GM19351 (cell line): Measurements from ENCODE around the gene PGAP1.
A peak's percentile ranks its signal among the peaks of the same experiment; 100 is the strongest.

Experiments
- ATAC-seq: cut with Tn5 transposase; IDR thresholded peaks from one replicate; pipeline ENCODE4 v1.9.1; 2021; ENCODE audit warnings: mild to moderate bottlenecking, moderate library complexity; ENCODE audit not compliant: unreplicated experiment

PGAP1 gene

DNA sequence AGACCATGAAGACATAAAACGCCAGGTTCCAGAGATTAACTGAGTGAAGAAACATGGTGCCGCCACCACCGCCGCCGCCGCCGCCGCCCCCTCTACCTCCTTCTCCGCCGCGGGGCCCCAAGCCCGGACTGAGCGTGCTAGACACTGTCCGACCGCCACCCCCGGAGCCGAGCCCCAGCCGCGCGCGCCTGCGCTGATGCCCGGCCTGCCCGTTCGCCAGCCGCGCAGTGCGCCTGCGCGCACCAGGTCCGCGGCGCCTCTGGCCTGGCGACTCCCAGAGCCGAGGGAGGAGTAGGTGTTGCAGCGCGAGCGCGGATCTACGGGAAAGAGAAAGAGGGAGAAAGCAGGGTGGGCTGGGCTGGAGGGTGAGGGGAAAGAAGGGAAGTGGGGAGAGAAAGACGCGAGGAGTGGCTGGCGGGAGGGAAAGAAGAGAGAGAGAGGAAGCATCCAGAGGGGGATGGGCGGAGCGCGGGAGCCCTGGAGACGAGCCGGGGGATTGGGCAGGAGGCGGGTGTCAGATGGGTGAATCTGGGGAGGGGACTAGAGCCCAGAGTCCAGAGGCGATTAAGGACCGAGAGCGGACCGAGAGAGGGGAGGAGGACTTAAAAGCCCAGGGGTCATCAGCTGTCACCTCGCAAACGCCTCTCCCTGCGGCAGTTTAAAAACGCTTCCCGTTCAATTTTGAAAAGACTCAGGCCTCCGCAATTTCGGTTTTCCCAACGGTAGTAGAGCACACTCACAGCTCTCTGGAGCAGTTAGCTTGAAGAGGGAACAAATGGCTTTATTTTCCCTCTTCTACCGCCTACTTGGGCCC, at the start of gene PGAP1:
PGAP1 (minus strand) TSS at position 146 of the 814 bp plus-strand sequence; CDS start at position 55, 91 bp downstream.
- ATAC-seq, result peak; percentile 86

DNA sequence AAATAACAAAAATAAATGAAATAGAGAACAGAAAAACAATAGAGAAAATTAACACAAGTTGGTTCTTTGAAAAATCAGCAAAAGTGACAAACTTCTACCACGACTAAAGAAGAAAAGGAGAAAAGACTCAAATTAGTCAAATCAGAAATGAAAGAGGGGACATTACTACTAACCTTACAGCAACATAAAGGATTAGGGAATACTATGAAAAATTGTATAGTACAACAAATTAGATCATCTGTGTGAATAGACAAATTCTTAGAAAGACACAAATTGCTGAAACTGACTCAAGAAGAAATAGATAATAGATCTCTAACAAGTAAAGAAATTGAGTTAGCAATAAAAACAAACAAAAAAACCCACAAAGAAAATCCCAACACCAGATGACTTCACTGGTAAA, 48.5 kb upstream of the PGAP1 start:
- no peak for ATAC-seq

DNA sequence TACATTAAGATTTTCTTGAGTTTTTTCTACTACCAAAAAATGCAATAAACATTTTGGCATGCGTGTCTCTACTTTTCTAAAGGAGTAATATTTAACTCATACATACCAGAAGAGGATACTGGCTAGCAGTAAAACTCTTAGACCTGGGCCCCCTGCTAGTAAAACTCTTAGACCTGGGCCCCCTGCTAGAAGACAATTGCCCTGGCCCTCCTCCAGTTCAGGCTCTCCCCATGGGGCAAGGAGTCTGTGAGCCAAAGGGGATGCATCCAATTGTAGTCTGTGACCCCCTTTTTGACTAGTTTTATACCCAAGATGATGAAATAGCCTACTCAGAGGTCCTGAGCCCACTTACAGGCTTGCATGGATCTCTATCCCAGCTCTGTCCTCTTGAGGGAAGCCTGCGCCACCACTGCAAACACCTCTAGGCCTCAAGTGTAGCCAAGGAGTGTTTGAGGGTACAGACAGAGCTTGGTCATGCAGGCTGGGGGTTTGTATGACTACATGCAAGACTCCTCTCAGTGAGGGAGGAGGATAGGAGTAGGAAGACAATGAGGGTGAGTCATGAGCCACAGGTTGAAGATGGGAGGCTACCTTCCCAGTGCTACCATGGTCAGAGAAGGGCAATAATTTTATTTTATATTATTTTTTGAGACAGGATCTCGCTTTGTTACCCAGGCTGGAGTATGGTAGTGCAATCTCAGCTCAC, 45.2 kb upstream of the PGAP1 start:
- ATAC-seq, result no peak

DNA sequence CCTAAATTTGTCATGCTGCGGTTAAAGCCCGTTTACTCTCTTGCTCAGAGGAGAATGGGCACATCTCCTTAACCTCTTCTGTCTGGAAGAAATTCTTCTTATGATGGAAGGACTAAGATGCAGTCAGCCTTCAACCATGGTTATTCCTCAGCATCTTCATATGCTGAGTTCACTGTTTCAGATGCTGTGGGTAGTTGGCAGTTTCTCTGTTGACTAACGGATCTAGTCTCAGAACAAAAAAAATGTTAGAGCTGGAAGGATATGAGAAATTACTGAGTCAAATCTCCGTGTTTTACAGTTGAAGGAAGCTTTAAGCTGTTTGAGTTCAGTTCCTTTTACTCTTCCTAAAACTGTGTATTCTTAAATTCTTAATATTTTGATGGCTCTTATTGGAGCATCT, 43.6 kb upstream of the PGAP1 start:
- ATAC-seq, result no peak

GRCh38 chr2:196968516-196968915, 42.0 kb upstream of the PGAP1 start:
- ATAC-seq, result no peak

DNA sequence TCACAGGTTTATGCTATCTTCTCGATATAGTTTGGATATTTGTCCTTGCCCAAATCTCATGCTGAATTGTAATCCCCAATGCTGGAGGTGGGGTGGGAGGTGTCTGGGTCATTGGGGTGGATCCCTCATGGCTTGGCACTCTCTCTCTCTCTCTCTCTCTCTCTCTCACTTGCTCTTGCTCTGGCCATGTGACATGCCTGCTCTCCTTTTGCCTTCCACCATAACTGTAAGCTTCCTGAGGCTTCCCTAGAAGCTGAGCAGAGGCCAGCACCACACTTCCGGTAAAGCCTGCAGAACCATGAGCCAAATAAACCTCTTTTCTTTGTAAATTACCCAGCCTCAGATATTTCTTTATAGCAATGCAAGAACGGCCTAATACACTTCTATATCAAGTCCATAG, 41.3 kb upstream of the PGAP1 start:
- ATAC-seq, result no peak

DNA sequence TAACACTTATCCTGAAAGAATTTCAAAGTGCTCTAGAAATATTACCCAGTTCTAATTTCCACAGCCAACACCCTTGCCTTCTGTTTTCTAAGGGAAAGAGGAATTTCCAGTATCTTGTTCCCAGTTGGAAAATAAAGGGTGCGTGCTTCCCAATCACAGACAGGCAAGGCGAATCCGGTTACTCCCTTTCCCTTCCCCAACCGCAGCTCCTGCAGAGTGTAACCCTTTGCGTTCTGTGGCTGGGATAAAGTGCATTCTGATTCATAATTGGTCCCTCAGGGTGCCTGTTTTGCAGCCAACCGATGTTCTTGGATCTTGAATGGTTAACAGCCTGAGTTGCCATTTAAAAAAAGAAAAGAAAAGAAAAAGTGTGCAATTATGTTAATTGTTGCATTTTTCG, 40.6 kb upstream of the PGAP1 start:
- no peak for ATAC-seq

- ATAC-seq, result no peak
These were observed 39.6 kb upstream of the PGAP1 start for GRCh38 chr2:196966061-196966460.

GRCh38 chr2:196965651-196966050, 39.1 kb upstream of the PGAP1 start:
- ATAC-seq, result no peak

DNA sequence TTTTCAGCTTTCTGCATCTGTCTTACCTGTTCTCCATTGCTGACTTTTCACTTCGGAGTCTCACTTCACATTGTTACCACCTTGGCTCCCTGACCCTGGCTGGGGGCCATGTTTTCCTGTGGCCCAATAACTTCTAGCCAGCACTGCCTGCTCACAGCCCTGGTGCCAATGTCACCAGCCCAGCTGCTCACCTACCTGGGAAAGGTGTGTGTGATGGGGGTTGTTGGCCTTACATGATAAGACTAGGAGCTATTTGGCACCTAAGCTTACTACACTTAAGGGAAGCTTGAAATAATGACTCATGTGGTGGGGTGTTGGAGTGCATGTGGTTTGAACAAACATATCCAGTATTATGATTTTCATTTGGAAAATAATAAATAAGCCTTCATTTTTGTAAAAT, 37.5 kb upstream of the PGAP1 start:
- ATAC-seq, result no peak

DNA sequence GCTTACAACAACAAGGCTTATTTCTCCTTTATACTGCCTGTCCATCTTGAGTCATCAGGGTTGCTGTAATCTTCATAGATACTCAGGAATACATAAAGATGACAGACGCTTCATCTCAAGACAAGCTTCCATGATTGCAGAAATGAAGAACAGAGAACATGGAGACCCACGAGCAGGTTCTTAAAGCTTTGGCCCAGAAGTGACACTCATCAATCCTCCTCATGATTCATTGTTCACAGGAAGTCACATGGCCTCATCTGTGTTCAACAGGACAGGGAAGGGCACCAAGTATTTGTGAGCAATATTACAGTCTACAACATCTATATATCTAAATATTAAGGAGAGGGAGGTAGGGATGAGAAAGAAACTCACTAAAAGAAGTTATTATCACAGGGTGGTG, 36.5 kb upstream of the PGAP1 start:
- ATAC-seq, result no peak

DNA sequence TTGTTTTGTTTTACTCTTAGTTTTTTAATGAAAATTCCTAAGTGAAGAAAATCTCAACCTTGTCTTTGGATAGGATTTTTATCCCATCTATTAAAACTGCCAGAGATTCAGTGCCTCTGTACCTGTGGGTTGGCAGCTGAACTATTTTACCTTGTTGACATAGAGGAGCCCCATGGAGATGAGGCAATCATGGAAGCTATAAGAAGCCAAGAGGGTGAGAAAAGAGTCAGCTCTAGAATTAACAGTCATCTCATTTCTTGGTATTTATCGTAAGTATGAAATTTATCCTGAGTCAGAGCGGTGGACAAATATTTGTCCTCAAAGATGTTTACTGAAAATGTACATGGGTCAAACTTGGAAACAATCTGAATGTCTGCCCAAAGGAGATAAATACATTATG, 35.8 kb upstream of the PGAP1 start:
- ATAC-seq, result no peak

GRCh38 chr2:196961889-196962288, 35.4 kb upstream of the PGAP1 start:
- peak; percentile 100 for ATAC-seq

DNA sequence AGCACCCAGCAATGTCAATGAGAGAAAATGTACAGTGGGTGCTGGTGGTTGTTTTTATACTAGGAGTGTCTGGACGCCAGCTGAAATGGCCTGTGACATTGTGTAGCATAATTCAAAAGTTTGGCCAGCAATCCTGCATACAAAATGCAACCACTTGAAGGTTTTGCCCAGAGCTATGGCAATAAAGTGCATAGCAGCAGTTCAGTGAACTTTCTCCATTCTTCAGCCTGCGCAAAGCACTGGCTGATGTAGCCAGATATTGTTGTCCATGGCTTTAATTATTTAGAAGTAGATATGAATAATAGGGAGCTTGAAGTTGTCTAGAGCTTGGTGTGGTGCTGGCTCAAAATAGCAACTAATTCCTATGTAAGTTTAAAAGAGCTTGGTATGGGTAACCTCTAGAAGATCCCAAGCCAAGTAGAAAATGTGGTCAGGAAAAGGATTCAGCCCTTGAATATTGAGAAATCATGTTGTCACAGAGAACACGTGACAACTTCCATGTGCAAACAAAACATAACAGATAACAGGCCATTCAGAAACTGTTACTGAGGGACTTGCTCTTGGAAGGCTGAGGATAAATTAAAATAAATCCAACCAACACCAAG, 33.3 kb upstream of the PGAP1 start:
- ATAC-seq, result no peak

GRCh38 chr2:196959281-196959680, 32.8 kb upstream of the PGAP1 start:
- no peak for ATAC-seq

DNA sequence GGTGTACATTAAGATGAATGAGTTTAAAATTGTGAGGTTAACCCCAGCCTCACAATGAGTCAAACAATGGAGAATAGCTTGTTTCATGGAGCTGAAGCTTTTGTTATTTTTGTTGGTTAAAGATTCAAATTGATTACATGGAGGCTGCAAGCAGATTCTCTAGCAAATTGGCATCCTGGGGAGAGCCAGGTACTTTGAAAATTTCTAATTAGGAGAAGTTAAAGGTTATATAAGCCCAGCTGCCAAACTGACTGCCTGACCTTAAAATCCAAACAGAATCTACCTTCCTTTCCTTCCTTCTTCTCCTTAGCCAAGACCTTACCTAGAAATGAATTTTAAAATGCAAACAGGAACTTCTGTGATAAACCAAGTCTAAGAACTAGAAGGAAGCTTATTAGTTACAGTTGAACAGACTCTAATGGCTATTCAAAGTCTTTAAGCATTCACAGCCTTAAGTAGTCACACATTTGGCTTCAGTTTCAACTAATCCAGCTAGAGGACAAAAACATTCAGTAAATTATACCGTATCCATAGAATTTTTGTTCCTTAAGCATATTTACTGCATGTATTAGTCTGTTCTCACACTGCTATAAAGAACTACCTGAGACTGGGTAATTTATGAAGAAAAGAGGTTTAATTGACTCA, 31.5 kb upstream of the PGAP1 start:
- ATAC-seq, result no peak

DNA sequence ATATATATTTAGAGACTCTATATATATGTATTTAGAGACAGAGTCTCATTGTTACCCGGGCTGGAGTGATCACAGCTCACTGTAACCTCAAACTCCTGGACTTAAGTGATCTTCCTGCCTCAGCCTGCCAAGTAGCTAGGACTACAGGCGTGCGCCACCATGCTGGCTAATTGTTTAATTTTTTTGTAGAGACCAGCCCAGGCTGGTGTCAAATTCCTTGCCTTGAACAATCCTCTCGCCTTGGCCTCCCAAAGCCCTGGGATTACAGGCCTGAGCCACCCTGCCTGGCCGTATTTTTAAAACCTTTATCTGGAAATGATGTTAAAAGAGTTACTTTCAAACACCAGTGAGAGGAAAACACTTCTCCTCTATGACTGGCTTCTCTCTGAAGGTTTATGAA, 30.9 kb upstream of the PGAP1 start:
- no peak for ATAC-seq

- no peak for ATAC-seq
These were observed 29.6 kb upstream of the PGAP1 start for GRCh38 chr2:196956069-196956468.

DNA sequence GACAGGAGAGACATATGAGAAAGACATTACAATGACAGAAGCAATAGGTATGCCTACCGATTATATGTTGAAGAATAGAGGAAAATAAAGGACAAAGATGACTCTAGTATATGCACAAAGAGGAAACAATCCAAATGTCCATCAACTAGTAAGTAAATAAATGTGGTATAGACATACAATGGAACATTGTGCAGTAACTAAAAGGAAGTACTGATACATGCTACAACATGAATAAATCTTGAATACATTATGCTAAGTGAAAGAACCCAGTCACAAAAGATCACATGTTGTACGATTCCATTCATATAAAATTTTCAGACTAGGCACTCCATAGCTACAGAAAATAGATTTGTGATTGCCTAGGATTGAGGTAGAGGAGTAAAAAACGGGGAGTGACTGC, 28.5 kb upstream of the PGAP1 start:
- no peak for ATAC-seq

GRCh38 chr2:196954001-196954400, 27.5 kb upstream of the PGAP1 start:
- no peak for ATAC-seq

DNA sequence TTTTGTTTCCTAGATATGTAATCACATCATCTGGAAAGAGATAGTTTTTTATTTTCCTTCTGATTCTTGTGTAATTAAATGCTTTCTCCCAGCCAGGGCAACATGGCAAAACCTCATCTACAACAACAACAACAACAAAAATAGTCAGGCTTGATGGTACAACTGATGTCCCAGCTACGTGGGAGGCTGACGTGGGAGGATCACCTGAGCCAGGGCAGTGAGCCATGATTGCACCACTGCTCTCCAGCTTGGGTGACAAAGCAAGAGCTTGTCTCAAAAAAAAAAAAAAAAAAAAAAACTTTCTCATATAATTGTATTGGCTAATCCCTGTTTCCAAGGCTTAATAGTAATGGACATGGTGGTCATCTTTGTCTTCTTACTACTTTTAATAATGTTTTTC, 26.4 kb upstream of the PGAP1 start:
- no peak for ATAC-seq

DNA sequence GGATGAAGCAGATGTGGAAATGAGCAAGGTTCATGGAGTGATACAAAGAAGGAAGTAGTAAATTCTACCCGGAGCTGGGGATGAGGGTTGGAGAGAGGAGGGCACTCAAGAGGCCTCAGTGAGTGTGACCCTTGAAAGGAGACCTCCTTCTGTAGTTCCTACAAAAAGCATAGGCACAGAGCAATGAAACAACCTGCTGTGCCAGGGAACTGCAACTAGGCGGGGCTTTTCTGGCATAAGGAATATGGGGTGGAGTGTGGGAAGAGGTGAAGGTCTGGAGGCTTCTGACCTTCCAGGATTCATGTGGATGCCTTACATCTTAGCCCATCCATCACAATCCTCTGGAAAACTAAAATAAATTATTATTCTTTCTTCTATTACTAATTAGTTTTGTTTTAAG, 25.5 kb upstream of the PGAP1 start:
- ATAC-seq, result no peak
